H4 (cell line): ENCODE results near the gene MRPS21. TPM values are rescaled to one million over a fixed set of nuclear protein-coding genes. Genes with fewer than 3 reads are reported as not detected.

Experiments
- total RNA-seq: library from RNA; depleted of rRNA; stranded (reverse); fragments of >200 nt; shearing (Covaris generic); gene quantifications from 2 replicates; pipeline ENCODE4 v1.2.3, GENCODE V29; 2014; rRNA removed

MRPS21 gene
- total RNA-seq, 1 experiment from 2014 or later, result 36.6 TPM

Other genes with a start within 250 kb of the MRPS21 start
- gene VPS45, start 226.1 kb upstream of the MRPS21 start, total RNA-seq, result 30.0 and 35.1 TPM in 2 replicates
- gene PLEKHO1, start 143.9 kb upstream of the MRPS21 start, total RNA-seq, result 24.9 and 25.9 TPM in 2 replicates
- gene ANP32E, start 57.7 kb upstream of the MRPS21 start, total RNA-seq, result 29.4 and 52.6 TPM in 2 replicates
- gene CA14, start 36.1 kb upstream of the MRPS21 start, total RNA-seq, result not detected in 2 replicates
- 129 and 140 TPM in 2 replicates for gene APH1A, start 24.8 kb upstream of the MRPS21 start, total RNA-seq
- 4.4 and 6.7 TPM in 2 replicates for gene C1orf54, start 21.1 kb upstream of the MRPS21 start, total RNA-seq
- gene CIART, start 11.3 kb upstream of the MRPS21 start, total RNA-seq, result 8.6 and 15.6 TPM in 2 replicates
- gene PRPF3, start 27.7 kb downstream of the MRPS21 start, total RNA-seq, result 29.2 and 32.3 TPM in 2 replicates
- 9.3 and 10.2 TPM in 2 replicates for gene RPRD2, start 70.3 kb downstream of the MRPS21 start, total RNA-seq
- gene TARS2, start 193.6 kb downstream of the MRPS21 start, total RNA-seq, result 8.4 and 12.8 TPM in 2 replicates
- gene ECM1, start 214.2 kb downstream of the MRPS21 start, total RNA-seq, result 27.5 and 28.6 TPM in 2 replicates
- not detected in 2 replicates for gene FALEC, start 221.9 kb downstream of the MRPS21 start, total RNA-seq